Measurements from ENCODE around the gene TRPM2.
"Not testable (repeated sequence)": the region's sequence is repeated elsewhere in the genome, so short reads cannot be mapped to it uniquely, and the experiment has no call there.

The TRPM2 gene

GRCh38 chr21:44402323-44403105, 49.1 kb downstream of the TRPM2 start:
- Histone ChIP-seq H3K9me3 (ENCODE audit: control insufficient read depth, insufficient read depth, low read depth, low read length) (peaks cover 11% of the 10 kb centered on the region; the same call in 1 of the 2 replicates), H3K27ac (ENCODE audit: low read depth, low read length) (no peak overlapping the region)

GRCh38 chr21:44403106-44404020, 49.9 kb downstream of the TRPM2 start:
- H3K4me1 ChIP-seq (ENCODE audit: control insufficient read depth, insufficient read depth, low read length), result no peaks in the 10 kb centered on the region
- H3K27me3 ChIP-seq (ENCODE audit: control insufficient read depth, insufficient read depth, low read length), result no peaks in the 10 kb centered on the region
- H3K9ac ChIP-seq (ENCODE audit: low read length), result no peak overlapping the region
- no peak overlapping the region for H3K27ac ChIP-seq (ENCODE audit: low read depth, low read length)
- H3K4me3 ChIP-seq (ENCODE audit: low read depth, low read length), result no peak overlapping the region
- H3K36me3 ChIP-seq (ENCODE audit: control insufficient read depth, insufficient read depth, low read length), result no peaks in the 10 kb centered on the region
- H3K9me3 ChIP-seq (ENCODE audit: control insufficient read depth, insufficient read depth, low read depth, low read length), result peaks cover 11% of the 10 kb centered on the region

More at GRCh38 chr21:44402323-44403105, 49.1 kb downstream of the TRPM2 start:
- Histone ChIP-seq H3K4me3 (ENCODE audit: low read depth, low read length) (no peak overlapping the region), H3K27me3 (ENCODE audit: control insufficient read depth, insufficient read depth, low read length) (no peaks in the 10 kb centered on the region), H3K4me1 (ENCODE audit: control insufficient read depth, insufficient read depth, low read length) (no peaks in the 10 kb centered on the region), H3K36me3 (ENCODE audit: control insufficient read depth, insufficient read depth, low read length) (no peaks in the 10 kb centered on the region), H3K9ac (ENCODE audit: low read length) (no peak overlapping the region)

- not testable (repeated sequence) for H3K36me3 ChIP-seq (ENCODE audit: control insufficient read depth, insufficient read depth, low read length); H3K4me3 ChIP-seq (ENCODE audit: low read depth, low read length); H3K4me1 ChIP-seq (ENCODE audit: control insufficient read depth, insufficient read depth, low read length); H3K27me3 ChIP-seq (ENCODE audit: control insufficient read depth, insufficient read depth, low read length); H3K9ac ChIP-seq (ENCODE audit: low read length); H3K27ac ChIP-seq (ENCODE audit: low read depth, low read length)
- peaks cover 16% of the 10 kb centered on the region for H3K9me3 ChIP-seq (ENCODE audit: control insufficient read depth, insufficient read depth, low read depth, low read length)
Observed at GRCh38 chr21:44404482-44404881, 51.1 kb downstream of the TRPM2 start.

- Histone ChIP-seq H3K27ac (ENCODE audit: low read depth, low read length) (no peak overlapping the region), H3K27me3 (ENCODE audit: control insufficient read depth, insufficient read depth, low read length) (no peaks in the 10 kb centered on the region), H3K9ac (ENCODE audit: low read length) (no peak overlapping the region), H3K4me3 (ENCODE audit: low read depth, low read length) (no peak overlapping the region), H3K9me3 (ENCODE audit: control insufficient read depth, insufficient read depth, low read depth, low read length) (peaks cover 16% of the 10 kb centered on the region), H3K4me1 (ENCODE audit: control insufficient read depth, insufficient read depth, low read length) (no peaks in the 10 kb centered on the region), H3K36me3 (ENCODE audit: control insufficient read depth, insufficient read depth, low read length) (no peaks in the 10 kb centered on the region)
Observed at GRCh38 chr21:44405091-44405947, 51.9 kb downstream of the TRPM2 start.

GRCh38 chr21:44405948-44406872, 52.8 kb downstream of the TRPM2 start:
- H3K36me3 ChIP-seq (ENCODE audit: control insufficient read depth, insufficient read depth, low read length), result no peaks in the 10 kb centered on the region
- H3K27me3 ChIP-seq (ENCODE audit: control insufficient read depth, insufficient read depth, low read length), result no peaks in the 10 kb centered on the region
- no peak overlapping the region for H3K4me3 ChIP-seq (ENCODE audit: low read depth, low read length)
- H3K4me1 ChIP-seq (ENCODE audit: control insufficient read depth, insufficient read depth, low read length), result no peaks in the 10 kb centered on the region
- H3K27ac ChIP-seq (ENCODE audit: low read depth, low read length), result no peak overlapping the region
- no peak overlapping the region for H3K9ac ChIP-seq (ENCODE audit: low read length)
- H3K9me3 ChIP-seq (ENCODE audit: control insufficient read depth, insufficient read depth, low read depth, low read length), result peaks cover 16% of the 10 kb centered on the region

GRCh38 chr21:44406953-44407352, 53.5 kb downstream of the TRPM2 start:
- Histone ChIP-seq H3K9me3 (ENCODE audit: control insufficient read depth, insufficient read depth, low read depth, low read length) (peaks cover 16% of the 10 kb centered on the region), H3K9ac (ENCODE audit: low read length) (no peak overlapping the region)

GRCh38 chr21:44407493-44407892, 54.1 kb downstream of the TRPM2 start:
- Histone ChIP-seq H3K27me3 (ENCODE audit: control insufficient read depth, insufficient read depth, low read length) (no peaks in the 10 kb centered on the region), H3K27ac (ENCODE audit: low read depth, low read length) (no peak overlapping the region), H3K4me1 (ENCODE audit: control insufficient read depth, insufficient read depth, low read length) (no peaks in the 10 kb centered on the region), H3K9ac (ENCODE audit: low read length) (no peak overlapping the region), H3K36me3 (ENCODE audit: control insufficient read depth, insufficient read depth, low read length) (no peaks in the 10 kb centered on the region), H3K4me3 (ENCODE audit: low read depth, low read length) (no peak overlapping the region), H3K9me3 (ENCODE audit: control insufficient read depth, insufficient read depth, low read depth, low read length) (peaks cover 16% of the 10 kb centered on the region)

More at GRCh38 chr21:44406953-44407352, 53.5 kb downstream of the TRPM2 start:
- Histone ChIP-seq H3K36me3 (ENCODE audit: control insufficient read depth, insufficient read depth, low read length) (no peaks in the 10 kb centered on the region), H3K4me3 (ENCODE audit: low read depth, low read length) (no peak overlapping the region), H3K27me3 (ENCODE audit: control insufficient read depth, insufficient read depth, low read length) (no peaks in the 10 kb centered on the region), H3K4me1 (ENCODE audit: control insufficient read depth, insufficient read depth, low read length) (no peaks in the 10 kb centered on the region), H3K27ac (ENCODE audit: low read depth, low read length) (no peak overlapping the region)

GRCh38 chr21:44408226-44408625, 54.8 kb downstream of the TRPM2 start:
- no peak overlapping the region for H3K27ac ChIP-seq (ENCODE audit: low read depth, low read length)
- no peaks in the 10 kb centered on the region for H3K4me1 ChIP-seq (ENCODE audit: control insufficient read depth, insufficient read depth, low read length)
- peaks cover 16% of the 10 kb centered on the region for H3K9me3 ChIP-seq (ENCODE audit: control insufficient read depth, insufficient read depth, low read depth, low read length)
- no peaks in the 10 kb centered on the region for H3K27me3 ChIP-seq (ENCODE audit: control insufficient read depth, insufficient read depth, low read length)
- H3K36me3 ChIP-seq (ENCODE audit: control insufficient read depth, insufficient read depth, low read length), result no peaks in the 10 kb centered on the region
- no peak overlapping the region for H3K9ac ChIP-seq (ENCODE audit: low read length)
- H3K4me3 ChIP-seq (ENCODE audit: low read depth, low read length), result no peak overlapping the region

- Histone ChIP-seq H3K4me3 (ENCODE audit: low read depth, low read length) (no peak overlapping the region), H3K36me3 (ENCODE audit: control insufficient read depth, insufficient read depth, low read length) (no peaks in the 10 kb centered on the region), H3K27me3 (ENCODE audit: control insufficient read depth, insufficient read depth, low read length) (no peaks in the 10 kb centered on the region; the same call in 1 of the 2 replicates), H3K9ac (ENCODE audit: low read length) (no peak overlapping the region), H3K27ac (ENCODE audit: low read depth, low read length) (no peak overlapping the region), H3K9me3 (ENCODE audit: control insufficient read depth, insufficient read depth, low read depth, low read length) (peaks cover 15% of the 10 kb centered on the region; the same call in 1 of the 2 replicates), H3K4me1 (ENCODE audit: control insufficient read depth, insufficient read depth, low read length) (no peaks in the 10 kb centered on the region)
Observed at GRCh38 chr21:44413566-44414290, 60.3 kb downstream of the TRPM2 start.

All from HUES6 (cell line).